Mesothelial cell of epicardium (in vitro differentiated cells): ENCODE measurements around the gene DHRS7B. TPM values are rescaled to one million over a fixed set of nuclear protein-coding genes. Genes with fewer than 3 reads are reported as not detected.

Experiments
- DNase-seq, 2 experiments: peaks; one replicate each; pipeline ENCODE4 v3.0.0; 2021; ENCODE audit warnings: low spot score in 2 of 2; ENCODE audit not compliant: unreplicated experiment in 2 of 2
- H3K27ac Mint-ChIP-seq: 2 replicates; pipeline ENCODE4 v1.8.0; 2021; ENCODE audit warnings: mixed read lengths
- H3K27me3 Mint-ChIP-seq: 2 replicates; pipeline ENCODE4 v1.8.0; 2021; ENCODE audit warnings: low read depth, mixed read lengths
- H3K36me3 Mint-ChIP-seq: 2 replicates; pipeline ENCODE4 v1.8.0; 2021; ENCODE audit warnings: mixed read lengths
- H3K4me1 Mint-ChIP-seq: 2 replicates; pipeline ENCODE4 v1.8.0; 2021; ENCODE audit warnings: mixed read lengths
- H3K4me3 Mint-ChIP-seq: 2 replicates; pipeline ENCODE4 v1.8.0; 2021; ENCODE audit warnings: mild to moderate bottlenecking, moderate library complexity, mixed read lengths
- H3K9me3 Mint-ChIP-seq: 2 replicates; pipeline ENCODE4 v1.8.0; 2021; ENCODE audit warnings: mixed read lengths
- CTCF ChIP-seq: fragments of 200-600 bp; sonication (generic); IDR thresholded peaks from one replicate; pipeline ENCODE4 v1.5.0; 2021; ENCODE audit warnings: antibody characterized with exemption; ENCODE audit not compliant: unreplicated experiment
- total RNA-seq: library from RNA; stranded (reverse); gene quantifications from 3 replicates; pipeline ENCODE4 v1.2.1, GENCODE V29; 2021

The DHRS7B gene
- total RNA-seq, 1 donor from 2014 or later = 19.8 TPM

- Mint-ChIP-seq H3K4me1 (peaks cover 4% of the 10 kb centered on the region), H3K27ac (no peak overlapping the region), H3K27me3 (no peaks in the 10 kb centered on the region), H3K9me3 (no peaks in the 10 kb centered on the region), H3K4me3 (no peak overlapping the region), H3K36me3 (peaks cover 18% of the 10 kb centered on the region)
- no peak for TF ChIP-seq CTCF
- DNase-seq = peak in 1 of 2 experiments; percentile 11
Observed at GRCh38 chr17:21172846-21173245, 46.1 kb downstream of the DHRS7B start.

GRCh38 chr17:21173543-21173942 lies 46.8 kb downstream of the DHRS7B start:
- Mint-ChIP-seq H3K9me3 (no peaks in the 10 kb centered on the region), H3K4me3 (no peak overlapping the region), H3K36me3 (peaks cover 21% of the 10 kb centered on the region), H3K27ac (no peak overlapping the region), H3K4me1 (peaks cover 4% of the 10 kb centered on the region), H3K27me3 (no peaks in the 10 kb centered on the region)
- no peak for TF ChIP-seq CTCF
- DNase-seq = no peak

- Mint-ChIP-seq H3K36me3 (peaks cover 22% of the 10 kb centered on the region), H3K4me3 (no peak overlapping the region), H3K27me3 (no peaks in the 10 kb centered on the region), H3K9me3 (no peaks in the 10 kb centered on the region), H3K4me1 (peaks cover 4% of the 10 kb centered on the region), H3K27ac (peak overlapping the region; percentile 60)
- DNase-seq = no peak
- no peak for TF ChIP-seq CTCF
Observed at GRCh38 chr17:21174186-21174585, 47.4 kb downstream of the DHRS7B start.

GRCh38 chr17:21174713-21175112 lies 47.9 kb downstream of the DHRS7B start:
- no peak for DNase-seq
- H3K36me3 Mint-ChIP-seq = peaks cover 22% of the 10 kb centered on the region
- no peaks in the 10 kb centered on the region for H3K27me3 Mint-ChIP-seq
- no peak for TF ChIP-seq CTCF
- no peak overlapping the region for H3K4me3 Mint-ChIP-seq
- no peaks in the 10 kb centered on the region for H3K9me3 Mint-ChIP-seq
- H3K27ac Mint-ChIP-seq = no peak overlapping the region
- H3K4me1 Mint-ChIP-seq = peaks cover 4% of the 10 kb centered on the region

GRCh38 chr17:21176773-21177395 lies 50.1 kb downstream of the DHRS7B start:
- no peak overlapping the region for H3K4me3 Mint-ChIP-seq
- no peak for TF ChIP-seq CTCF
- no peak for DNase-seq
- no peaks in the 10 kb centered on the region for H3K27me3 Mint-ChIP-seq
- H3K4me1 Mint-ChIP-seq = peaks cover 2% of the 10 kb centered on the region
- peaks cover 23% of the 10 kb centered on the region for H3K36me3 Mint-ChIP-seq
- H3K9me3 Mint-ChIP-seq = no peaks in the 10 kb centered on the region
- H3K27ac Mint-ChIP-seq = no peak overlapping the region

- H3K4me1 Mint-ChIP-seq = peaks cover 2% of the 10 kb centered on the region
- peaks cover 20% of the 10 kb centered on the region for H3K36me3 Mint-ChIP-seq
- H3K27me3 Mint-ChIP-seq = no peaks in the 10 kb centered on the region
- TF ChIP-seq CTCF = no peak
- H3K4me3 Mint-ChIP-seq = no peak overlapping the region
- H3K27ac Mint-ChIP-seq = no peak overlapping the region
- no peaks in the 10 kb centered on the region for H3K9me3 Mint-ChIP-seq
- no peak for DNase-seq
Observed at GRCh38 chr17:21177401-21177800, 50.6 kb downstream of the DHRS7B start.
